Measurements from ENCODE around the gene CDC25B. TPM values are rescaled to one million over a fixed set of nuclear protein-coding genes. Genes with fewer than 3 reads are reported as not detected.

Gene CDC25B
- total and polyA plus RNA-seq, 2 of the 13 experiments (the other 11 are each of a cell fraction or from before 2014, with no cell fraction given), result 14.5 to 19.4 TPM

DNA sequence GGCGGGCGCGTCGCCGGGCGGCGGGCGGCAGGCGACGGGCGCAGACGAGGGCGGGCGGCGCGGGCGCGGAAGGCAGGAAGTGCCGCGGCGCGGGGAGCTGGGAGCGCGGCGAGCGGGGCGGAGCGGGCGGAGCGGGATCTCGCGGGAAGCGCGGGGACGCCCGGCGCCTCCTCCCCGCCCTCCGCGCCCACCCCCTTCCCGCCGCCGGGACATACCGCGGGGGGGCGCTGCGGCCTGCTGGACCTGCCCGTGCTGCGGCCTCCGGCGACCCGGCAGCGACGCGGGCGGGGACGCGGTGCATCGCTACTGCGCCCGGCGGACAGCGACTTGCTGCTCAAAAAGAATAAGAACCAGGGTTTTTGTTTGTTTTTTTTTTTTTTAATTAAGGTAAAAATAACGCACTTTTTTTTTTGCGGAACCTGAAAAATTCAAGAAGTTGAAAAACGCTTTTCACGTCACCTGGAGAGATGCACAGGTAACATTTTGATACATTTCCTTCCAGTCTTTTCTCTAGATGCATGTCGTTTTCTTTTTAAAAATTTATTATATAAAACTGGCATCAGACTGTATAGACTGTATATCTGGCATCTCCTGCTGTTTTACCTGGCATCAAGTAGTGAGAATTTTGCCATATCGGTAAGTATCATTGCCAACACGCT lies 9.3 kb upstream of the CDC25B start, which contains the start of gene CENPB (continued):
- TF ChIP-seq ZNF468 (CRISPR knock-in tag; IDR thresholded peaks at IDR 0.05), result no peak
- TF ChIP-seq ZBTB33 (CRISPR knock-in tag; IDR thresholded peaks at IDR 0.05), result peak; percentile 75; the same call in 1 of the 2 replicates
- TF ChIP-seq RBFOX2 (IDR thresholded peaks at IDR 0.05; ENCODE audit: low read depth, low read length), result peak; percentile 75
- no peak for TF ChIP-seq BATF2 (CRISPR knock-in tag; IDR thresholded peaks at IDR 0.05)
- TF ChIP-seq, protein P1, sequence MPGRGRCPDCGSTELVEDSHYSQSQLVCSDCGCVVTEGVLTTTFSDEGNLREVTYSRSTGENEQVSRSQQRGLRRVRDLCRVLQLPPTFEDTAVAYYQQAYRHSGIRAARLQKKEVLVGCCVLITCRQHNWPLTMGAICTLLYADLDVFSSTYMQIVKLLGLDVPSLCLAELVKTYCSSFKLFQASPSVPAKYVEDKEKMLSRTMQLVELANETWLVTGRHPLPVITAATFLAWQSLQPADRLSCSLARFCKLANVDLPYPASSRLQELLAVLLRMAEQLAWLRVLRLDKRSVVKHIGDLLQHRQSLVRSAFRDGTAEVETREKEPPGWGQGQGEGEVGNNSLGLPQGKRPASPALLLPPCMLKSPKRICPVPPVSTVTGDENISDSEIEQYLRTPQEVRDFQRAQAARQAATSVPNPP (CRISPR knock-in tag; IDR thresholded peaks at IDR 0.05), result 0 out of 2 replicates have a peak, but pooled peaks have one; percentile 25
- no peak for TF ChIP-seq ZBTB4 (CRISPR knock-in tag; IDR thresholded peaks at IDR 0.05; ENCODE audit: borderline replicate concordance)
- TF ChIP-seq, protein P2, sequence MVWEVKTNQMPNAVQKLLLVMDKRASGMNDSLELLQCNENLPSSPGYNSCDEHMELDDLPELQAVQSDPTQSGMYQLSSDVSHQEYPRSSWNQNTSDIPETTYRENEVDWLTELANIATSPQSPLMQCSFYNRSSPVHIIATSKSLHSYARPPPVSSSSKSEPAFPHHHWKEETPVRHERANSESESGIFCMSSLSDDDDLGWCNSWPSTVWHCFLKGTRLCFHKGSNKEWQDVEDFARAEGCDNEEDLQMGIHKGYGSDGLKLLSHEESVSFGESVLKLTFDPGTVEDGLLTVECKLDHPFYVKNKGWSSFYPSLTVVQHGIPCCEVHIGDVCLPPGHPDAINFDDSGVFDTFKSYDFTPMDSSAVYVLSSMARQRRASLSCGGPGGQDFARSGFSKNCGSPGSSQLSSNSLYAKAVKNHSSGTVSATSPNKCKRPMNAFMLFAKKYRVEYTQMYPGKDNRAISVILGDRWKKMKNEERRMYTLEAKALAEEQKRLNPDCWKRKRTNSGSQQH (CRISPR knock-in tag; IDR thresholded peaks at IDR 0.05; ENCODE audit: low read depth), result 0 out of 2 replicates have a peak, but pooled peaks have one; percentile 71
- TF ChIP-seq, protein P3, sequence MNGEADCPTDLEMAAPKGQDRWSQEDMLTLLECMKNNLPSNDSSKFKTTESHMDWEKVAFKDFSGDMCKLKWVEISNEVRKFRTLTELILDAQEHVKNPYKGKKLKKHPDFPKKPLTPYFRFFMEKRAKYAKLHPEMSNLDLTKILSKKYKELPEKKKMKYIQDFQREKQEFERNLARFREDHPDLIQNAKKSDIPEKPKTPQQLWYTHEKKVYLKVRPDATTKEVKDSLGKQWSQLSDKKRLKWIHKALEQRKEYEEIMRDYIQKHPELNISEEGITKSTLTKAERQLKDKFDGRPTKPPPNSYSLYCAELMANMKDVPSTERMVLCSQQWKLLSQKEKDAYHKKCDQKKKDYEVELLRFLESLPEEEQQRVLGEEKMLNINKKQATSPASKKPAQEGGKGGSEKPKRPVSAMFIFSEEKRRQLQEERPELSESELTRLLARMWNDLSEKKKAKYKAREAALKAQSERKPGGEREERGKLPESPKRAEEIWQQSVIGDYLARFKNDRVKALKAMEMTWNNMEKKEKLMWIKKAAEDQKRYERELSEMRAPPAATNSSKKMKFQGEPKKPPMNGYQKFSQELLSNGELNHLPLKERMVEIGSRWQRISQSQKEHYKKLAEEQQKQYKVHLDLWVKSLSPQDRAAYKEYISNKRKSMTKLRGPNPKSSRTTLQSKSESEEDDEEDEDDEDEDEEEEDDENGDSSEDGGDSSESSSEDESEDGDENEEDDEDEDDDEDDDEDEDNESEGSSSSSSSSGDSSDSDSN (CRISPR knock-in tag; IDR thresholded peaks at IDR 0.05), result no peak
- TF ChIP-seq, protein P4, sequence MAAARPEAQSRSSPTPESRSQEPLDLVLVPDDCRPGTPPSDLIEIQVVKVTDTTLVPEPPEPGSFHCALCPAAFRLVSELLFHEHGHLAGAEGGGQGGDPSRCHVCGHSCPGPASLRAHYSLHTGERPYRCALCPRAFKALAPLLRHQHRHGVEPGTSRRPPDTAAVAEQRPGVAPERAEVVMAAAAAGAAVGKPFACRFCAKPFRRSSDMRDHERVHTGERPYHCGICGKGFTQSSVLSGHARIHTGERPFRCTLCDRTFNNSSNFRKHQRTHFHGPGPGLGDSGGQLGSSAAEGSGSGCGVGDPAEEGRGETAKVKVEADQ (CRISPR knock-in tag; IDR thresholded peaks at IDR 0.05; ENCODE audit: borderline replicate concordance), result peak; percentile 51; the same call in 1 of the 2 replicates
- no peak for TF ChIP-seq GLI4 (CRISPR knock-in tag; IDR thresholded peaks at IDR 0.05; ENCODE audit: borderline replicate concordance)
- no peak for TF ChIP-seq ZNF180 (CRISPR knock-in tag; IDR thresholded peaks at IDR 0.05; ENCODE audit: borderline replicate concordance, low read depth)
- TF ChIP-seq KLF9 (CRISPR knock-in tag; IDR thresholded peaks at IDR 0.05; ENCODE audit: low read depth), result no peak
- TF ChIP-seq, protein P5, sequence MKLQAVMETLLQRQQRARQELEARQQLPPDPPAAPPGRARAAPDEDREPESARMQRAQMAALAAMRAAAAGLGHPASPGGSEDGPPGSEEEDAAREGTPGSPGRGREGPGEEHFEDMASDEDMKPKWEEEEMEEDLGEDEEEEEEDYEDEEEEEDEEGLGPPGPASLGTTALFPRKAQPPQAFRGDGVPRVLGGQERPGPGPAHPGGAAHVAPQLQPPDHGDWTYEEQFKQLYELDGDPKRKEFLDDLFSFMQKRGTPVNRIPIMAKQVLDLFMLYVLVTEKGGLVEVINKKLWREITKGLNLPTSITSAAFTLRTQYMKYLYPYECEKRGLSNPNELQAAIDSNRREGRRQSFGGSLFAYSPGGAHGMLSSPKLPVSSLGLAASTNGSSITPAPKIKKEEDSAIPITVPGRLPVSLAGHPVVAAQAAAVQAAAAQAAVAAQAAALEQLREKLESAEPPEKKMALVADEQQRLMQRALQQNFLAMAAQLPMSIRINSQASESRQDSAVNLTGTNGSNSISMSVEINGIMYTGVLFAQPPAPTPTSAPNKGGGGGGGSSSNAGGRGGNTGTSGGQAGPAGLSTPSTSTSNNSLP (IDR thresholded peaks at IDR 0.05; ENCODE audit: low read depth, low read length), result peak; percentile 33; the same call in 1 of the 2 replicates

Data from HepG2 (cell line).